Coronary artery (tissue), 2 donors: ENCODE data around the gene CPNE4.

ENCODE experiments used
- DNase-seq: peaks from one replicate; pipeline ENCODE4 v3.0.0-alpha.2; 2017; ENCODE audit warnings: low spot score
- H3K27ac ChIP-seq, 2 donors: fragments of 200-600 bp; sonication (generic); one replicate each; pipeline ENCODE4 v1.5.1; 2016 to 2019
- H3K4me3 ChIP-seq: fragments of 200-600 bp; sonication (generic); 2 replicates; pipeline ENCODE4 v1.5.1; 2016; ENCODE audit warnings: mild to moderate bottlenecking, moderate library complexity
- CTCF ChIP-seq: fragments of 200-600 bp; sonication (generic); IDR thresholded peaks from one replicate; pipeline ENCODE4 v1.5.1; 2019; ENCODE audit warnings: antibody characterized with exemption

Gene CPNE4

GRCh38 chr3:131616719-131617118 is 418.1 kb downstream of the CPNE4 start:
- no peak overlapping the region for H3K4me3 ChIP-seq
- no peak for DNase-seq
- no peak for TF ChIP-seq CTCF
- no peak overlapping the region for H3K27ac ChIP-seq

GRCh38 chr3:131612745-131613144 is 422.1 kb downstream of the CPNE4 start:
- Histone ChIP-seq H3K4me3 (no peak overlapping the region), H3K27ac (no peak overlapping the region)
- no peak for TF ChIP-seq CTCF
- no peak for DNase-seq

GRCh38 chr3:131610174-131610573 is 424.6 kb downstream of the CPNE4 start:
- DNase-seq: no peak
- Histone ChIP-seq H3K4me3 (no peak overlapping the region), H3K27ac (no peak overlapping the region)
- no peak for TF ChIP-seq CTCF

- H3K4me3 ChIP-seq: no peak overlapping the region
- no peak for TF ChIP-seq CTCF
- DNase-seq: no peak
- no peak overlapping the region for H3K27ac ChIP-seq
Measured at GRCh38 chr3:131608741-131609140, 426.1 kb downstream of the CPNE4 start.

GRCh38 chr3:131608296-131608695 is 426.5 kb downstream of the CPNE4 start:
- DNase-seq: no peak
- no peak overlapping the region for H3K27ac ChIP-seq

GRCh38 chr3:131605916-131606315 is 428.9 kb downstream of the CPNE4 start:
- TF ChIP-seq CTCF: no peak
- no peak overlapping the region for H3K4me3 ChIP-seq
- no peak overlapping the region for H3K27ac ChIP-seq
- no peak for DNase-seq

More at GRCh38 chr3:131608296-131608695, 426.5 kb downstream of the CPNE4 start:
- H3K4me3 ChIP-seq: no peak overlapping the region
- no peak for TF ChIP-seq CTCF

GRCh38 chr3:131602011-131602779 is 432.6 kb downstream of the CPNE4 start:
- no peak overlapping the region for H3K4me3 ChIP-seq
- DNase-seq: no peak
- TF ChIP-seq CTCF: no peak
- H3K27ac ChIP-seq: no peak overlapping the region
